ENCODE data around the gene TRHDE.

The TRHDE gene

DNA sequence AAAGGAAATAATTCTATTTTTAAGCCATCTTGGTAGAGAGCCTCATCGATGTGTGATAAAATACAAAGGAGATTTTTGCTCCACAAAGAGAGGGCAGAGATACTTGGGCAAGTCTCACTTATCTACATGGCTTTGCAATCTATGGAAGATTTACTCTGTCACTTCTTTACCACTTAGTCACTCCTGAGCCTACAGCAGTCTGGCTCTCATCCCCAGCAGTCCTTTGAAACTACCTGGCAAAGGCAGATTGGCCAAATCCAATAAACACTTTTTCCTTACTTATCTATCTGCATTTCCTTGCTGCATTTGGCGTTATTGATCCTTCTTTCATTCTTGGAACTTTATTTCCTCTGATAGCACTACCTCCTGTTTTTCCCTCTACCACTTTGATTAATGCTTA, 170.0 kb downstream of the TRHDE start:
- no peak for TF ChIP-seq PAX5 (IDR thresholded peaks at IDR 0.05; ENCODE audit: insufficient read depth, low read length, severe bottlenecking)
- no peak for TF ChIP-seq SPI1 (IDR thresholded peaks at IDR 0.05; ENCODE audit: low read depth, low read length)
- TF ChIP-seq POLR2AphosphoS5 (IDR thresholded peaks at IDR 0.05; ENCODE audit: low read depth, low read length) = no peak
- TF ChIP-seq TAF1 (IDR thresholded peaks at IDR 0.05; ENCODE audit: low read depth, low read length) = no peak
- no peak for TF ChIP-seq POLR2A (IDR thresholded peaks at IDR 0.05; ENCODE audit: low read depth, low read length)
- no peak for TF ChIP-seq POU2F2 (IDR thresholded peaks at IDR 0.05; ENCODE audit: low read depth, low read length)
- no peak for FAIRE-seq
- DNase-seq (ENCODE audit: insufficient read length, low spot score) = no peak

DNA sequence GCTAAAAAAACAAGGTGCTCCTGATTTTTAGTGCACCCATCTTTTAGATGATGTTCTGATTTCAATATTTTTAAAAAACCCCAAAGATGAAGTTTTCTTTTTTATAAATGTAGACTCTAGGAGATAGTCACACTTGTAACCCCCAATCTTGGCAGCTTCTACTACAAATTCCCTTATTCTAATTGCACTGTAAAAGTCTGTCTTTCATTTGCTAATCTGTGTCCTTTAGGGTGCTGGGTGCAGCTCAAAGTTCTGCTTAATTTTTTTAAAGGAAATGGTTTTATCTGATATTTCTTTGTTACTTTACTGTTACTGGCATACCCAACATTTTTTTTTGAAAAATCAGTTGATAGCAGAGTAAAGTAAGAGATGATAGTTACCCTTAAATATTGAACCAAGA, 172.0 kb downstream of the TRHDE start:
- DNase-seq (ENCODE audit: insufficient read length, low spot score) (no peak), FAIRE-seq (no peak)
- no peak for TF ChIP-seq PAX5 (IDR thresholded peaks at IDR 0.05; ENCODE audit: insufficient read depth, low read length, severe bottlenecking)
- no peak for TF ChIP-seq TAF1 (IDR thresholded peaks at IDR 0.05; ENCODE audit: low read depth, low read length)
- TF ChIP-seq POLR2A (IDR thresholded peaks at IDR 0.05; ENCODE audit: low read depth, low read length) = no peak
- no peak for TF ChIP-seq POU2F2 (IDR thresholded peaks at IDR 0.05; ENCODE audit: low read depth, low read length)
- TF ChIP-seq SPI1 (IDR thresholded peaks at IDR 0.05; ENCODE audit: low read depth, low read length) = no peak
- TF ChIP-seq POLR2AphosphoS5 (IDR thresholded peaks at IDR 0.05; ENCODE audit: low read depth, low read length) = no peak

DNA sequence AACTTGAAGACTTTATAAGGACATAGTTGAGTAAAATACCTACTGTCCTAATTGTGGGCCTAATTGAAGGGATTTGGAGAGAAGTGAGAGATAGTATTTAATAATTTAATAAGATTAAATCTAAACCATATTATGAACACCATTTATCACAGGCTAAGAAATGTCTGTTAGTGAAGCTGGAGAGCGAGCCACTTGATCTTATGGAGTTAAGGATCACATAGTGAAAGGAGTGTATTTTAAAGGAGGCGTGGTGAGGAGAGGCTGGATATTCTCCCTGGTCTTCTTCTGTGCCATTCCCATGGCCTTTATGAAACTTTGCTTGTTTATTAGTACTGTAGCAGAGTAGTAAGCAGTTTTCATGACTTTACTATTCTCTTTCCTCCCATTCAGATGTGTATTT, 172.4 kb downstream of the TRHDE start:
- TF ChIP-seq POLR2A (IDR thresholded peaks at IDR 0.05; ENCODE audit: low read depth, low read length) = no peak
- no peak for TF ChIP-seq POU2F2 (IDR thresholded peaks at IDR 0.05; ENCODE audit: low read depth, low read length)
- TF ChIP-seq POLR2AphosphoS5 (IDR thresholded peaks at IDR 0.05; ENCODE audit: low read depth, low read length) = no peak
- TF ChIP-seq PAX5 (IDR thresholded peaks at IDR 0.05; ENCODE audit: insufficient read depth, low read length, severe bottlenecking) = no peak
- TF ChIP-seq SPI1 (IDR thresholded peaks at IDR 0.05; ENCODE audit: low read depth, low read length) = no peak
- TF ChIP-seq TAF1 (IDR thresholded peaks at IDR 0.05; ENCODE audit: low read depth, low read length) = no peak
- DNase-seq (ENCODE audit: insufficient read length, low spot score) (no peak), FAIRE-seq (no peak)

DNA sequence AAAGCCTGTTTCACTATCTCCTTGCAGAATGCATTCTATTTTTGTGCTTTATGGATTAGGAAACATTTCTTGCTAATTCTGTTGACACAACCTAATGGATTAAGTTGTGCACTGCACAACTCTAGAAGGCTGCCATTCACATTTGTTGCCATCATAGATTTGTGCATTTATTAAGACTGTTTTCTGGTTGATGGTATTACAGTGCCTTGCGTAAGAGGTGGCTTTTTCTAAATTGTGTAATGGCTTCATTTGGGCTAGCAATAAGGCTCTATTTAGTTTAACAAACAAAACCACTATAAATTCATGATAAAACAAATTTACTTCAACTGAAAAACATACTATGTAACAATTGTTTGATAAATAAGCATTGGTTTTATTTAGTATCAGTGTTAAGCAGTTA, 175.9 kb downstream of the TRHDE start:
- DNase-seq (ENCODE audit: insufficient read length, low spot score) (no peak), FAIRE-seq (no peak)
- TF ChIP-seq POU2F2 (IDR thresholded peaks at IDR 0.05; ENCODE audit: low read depth, low read length) (no peak), TAF1 (IDR thresholded peaks at IDR 0.05; ENCODE audit: low read depth, low read length) (no peak), SPI1 (IDR thresholded peaks at IDR 0.05; ENCODE audit: low read depth, low read length) (no peak), POLR2A (IDR thresholded peaks at IDR 0.05; ENCODE audit: low read depth, low read length) (no peak), PAX5 (IDR thresholded peaks at IDR 0.05; ENCODE audit: insufficient read depth, low read length, severe bottlenecking) (no peak), POLR2AphosphoS5 (IDR thresholded peaks at IDR 0.05; ENCODE audit: low read depth, low read length) (no peak)

DNA sequence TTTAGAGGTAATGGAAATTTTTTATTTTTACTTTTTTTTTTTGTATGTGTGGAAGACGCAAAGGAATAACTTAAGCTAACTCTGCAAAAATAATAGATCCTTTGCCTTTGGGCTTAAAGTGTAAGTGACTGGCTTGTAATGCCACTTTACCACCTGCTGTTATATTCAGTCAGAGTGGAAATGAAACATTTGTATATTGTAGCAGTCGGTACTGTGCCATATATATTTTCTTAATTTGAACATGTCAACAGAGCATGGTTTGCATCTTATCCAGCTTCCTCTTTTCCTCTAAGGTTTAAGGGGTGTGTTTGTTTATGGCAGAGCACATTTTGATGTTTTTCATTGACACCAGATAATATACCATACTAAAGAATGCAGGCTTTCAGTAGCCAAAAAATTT, 176.6 kb downstream of the TRHDE start:
- no peak for FAIRE-seq
- DNase-seq (ENCODE audit: insufficient read length, low spot score) = no peak
- TF ChIP-seq POU2F2 (IDR thresholded peaks at IDR 0.05; ENCODE audit: low read depth, low read length) (no peak), POLR2AphosphoS5 (IDR thresholded peaks at IDR 0.05; ENCODE audit: low read depth, low read length) (no peak), POLR2A (IDR thresholded peaks at IDR 0.05; ENCODE audit: low read depth, low read length) (no peak), TAF1 (IDR thresholded peaks at IDR 0.05; ENCODE audit: low read depth, low read length) (no peak), PAX5 (IDR thresholded peaks at IDR 0.05; ENCODE audit: insufficient read depth, low read length, severe bottlenecking) (no peak), SPI1 (IDR thresholded peaks at IDR 0.05; ENCODE audit: low read depth, low read length) (no peak)

DNA sequence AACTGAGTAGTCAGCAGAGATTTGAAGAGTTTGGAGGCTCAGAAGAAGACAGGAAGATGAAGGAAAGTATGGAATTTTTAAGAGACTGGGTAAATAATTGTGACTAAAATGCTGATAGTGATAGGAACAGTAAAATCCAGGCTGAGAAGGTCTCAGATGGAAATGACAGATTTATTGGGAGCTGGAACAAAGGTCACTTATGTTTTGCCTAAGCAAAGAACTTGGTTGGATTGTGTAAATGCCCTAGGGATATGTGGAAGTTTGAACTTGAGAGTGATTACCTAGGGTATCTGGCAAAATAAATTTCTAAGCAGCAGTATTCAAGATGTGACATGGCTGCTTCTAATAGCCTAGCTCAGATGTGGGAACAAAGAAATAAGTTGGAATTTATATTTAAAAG, 180.9 kb downstream of the TRHDE start:
- no peak for FAIRE-seq
- DNase-seq (ENCODE audit: insufficient read length, low spot score) = no peak

DNA sequence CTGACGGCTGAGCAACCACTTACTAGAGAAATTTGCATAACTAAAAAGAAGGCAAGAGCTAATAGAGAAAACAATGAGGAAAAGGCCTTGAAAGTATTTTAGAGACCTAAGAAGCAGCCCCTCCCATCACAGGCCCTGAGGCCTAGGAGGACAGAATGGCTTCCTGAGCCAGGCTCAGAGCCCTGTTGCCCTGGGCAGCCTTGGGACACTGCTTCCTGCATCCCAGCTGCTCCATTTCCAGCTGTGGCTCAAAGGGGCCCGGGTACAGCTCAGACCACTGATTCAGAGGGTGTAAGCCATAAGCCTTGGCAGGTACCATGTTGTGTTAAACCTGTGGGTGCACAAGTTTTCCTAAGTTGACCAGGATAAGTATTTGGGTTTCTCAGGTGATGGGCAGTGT, 181.4 kb downstream of the TRHDE start:
- TF ChIP-seq POU2F2 (IDR thresholded peaks at IDR 0.05; ENCODE audit: low read depth, low read length) (no peak), SPI1 (IDR thresholded peaks at IDR 0.05; ENCODE audit: low read depth, low read length) (no peak), POLR2AphosphoS5 (IDR thresholded peaks at IDR 0.05; ENCODE audit: low read depth, low read length) (no peak), TAF1 (IDR thresholded peaks at IDR 0.05; ENCODE audit: low read depth, low read length) (no peak), POLR2A (IDR thresholded peaks at IDR 0.05; ENCODE audit: low read depth, low read length) (no peak), PAX5 (IDR thresholded peaks at IDR 0.05; ENCODE audit: insufficient read depth, low read length, severe bottlenecking) (no peak)
- no peak for FAIRE-seq

More for the DNA sequence above, 180.9 kb downstream of the TRHDE start:
- TF ChIP-seq SPI1 (IDR thresholded peaks at IDR 0.05; ENCODE audit: low read depth, low read length) (no peak), POU2F2 (IDR thresholded peaks at IDR 0.05; ENCODE audit: low read depth, low read length) (no peak), PAX5 (IDR thresholded peaks at IDR 0.05; ENCODE audit: insufficient read depth, low read length, severe bottlenecking) (no peak), POLR2AphosphoS5 (IDR thresholded peaks at IDR 0.05; ENCODE audit: low read depth, low read length) (no peak), TAF1 (IDR thresholded peaks at IDR 0.05; ENCODE audit: low read depth, low read length) (no peak), POLR2A (IDR thresholded peaks at IDR 0.05; ENCODE audit: low read depth, low read length) (no peak)

DNA sequence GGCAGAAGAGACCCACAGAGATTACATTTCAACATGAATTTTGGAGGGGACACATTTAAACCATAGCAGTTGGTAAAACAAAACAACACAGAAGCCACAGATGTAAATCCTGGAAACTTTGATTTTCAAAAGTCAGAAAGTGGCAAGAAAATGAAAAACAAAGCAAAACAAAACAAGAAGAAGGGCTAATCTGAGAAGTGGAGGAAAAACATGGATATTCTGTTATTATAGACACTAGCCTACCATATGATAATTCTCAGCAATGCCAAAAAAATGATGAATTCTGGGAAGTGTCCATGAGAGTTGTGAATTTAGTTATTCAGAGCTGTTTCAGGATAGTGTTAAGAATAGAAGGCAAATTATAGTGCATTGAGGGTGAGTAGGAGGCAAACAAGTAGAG, 192.3 kb downstream of the TRHDE start:
- no peak for TF ChIP-seq TAF1 (IDR thresholded peaks at IDR 0.05; ENCODE audit: low read depth, low read length)
- no peak for TF ChIP-seq POU2F2 (IDR thresholded peaks at IDR 0.05; ENCODE audit: low read depth, low read length)
- TF ChIP-seq POLR2AphosphoS5 (IDR thresholded peaks at IDR 0.05; ENCODE audit: low read depth, low read length) = no peak
- TF ChIP-seq POLR2A (IDR thresholded peaks at IDR 0.05; ENCODE audit: low read depth, low read length) = no peak
- FAIRE-seq (no peak), DNase-seq (ENCODE audit: insufficient read length, low spot score) (no peak)

More for the DNA sequence above, 181.4 kb downstream of the TRHDE start:
- no peak for DNase-seq (ENCODE audit: insufficient read length, low spot score)

DNA sequence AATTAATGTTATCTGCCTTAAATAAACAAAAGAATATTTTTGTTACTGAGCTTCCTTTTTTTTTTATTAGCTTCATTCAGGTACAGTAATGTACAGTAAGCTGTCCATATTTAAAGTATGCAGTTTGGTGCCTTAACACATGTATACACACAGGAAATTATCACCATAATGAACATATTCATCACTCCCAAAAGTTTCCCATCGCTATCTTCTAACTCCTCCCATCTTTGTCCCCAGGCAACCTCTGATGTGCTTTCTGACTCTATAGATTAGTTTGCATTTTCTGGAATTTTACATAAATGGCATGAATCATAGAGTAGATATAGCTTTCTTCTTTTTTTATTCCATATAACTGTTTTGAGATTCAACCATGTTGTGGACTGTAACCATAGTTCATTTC, 193.0 kb downstream of the TRHDE start:
- no peak for DNase-seq (ENCODE audit: insufficient read length, low spot score)
- no peak for TF ChIP-seq POLR2A (IDR thresholded peaks at IDR 0.05; ENCODE audit: low read depth, low read length)
- TF ChIP-seq SPI1 (IDR thresholded peaks at IDR 0.05; ENCODE audit: low read depth, low read length) = no peak
- TF ChIP-seq TAF1 (IDR thresholded peaks at IDR 0.05; ENCODE audit: low read depth, low read length) = no peak
- no peak for TF ChIP-seq PAX5 (IDR thresholded peaks at IDR 0.05; ENCODE audit: insufficient read depth, low read length, severe bottlenecking)
- TF ChIP-seq POLR2AphosphoS5 (IDR thresholded peaks at IDR 0.05; ENCODE audit: low read depth, low read length) = no peak
- no peak for TF ChIP-seq POU2F2 (IDR thresholded peaks at IDR 0.05; ENCODE audit: low read depth, low read length)
- FAIRE-seq = no peak
